A549 (cell line): ENCODE results near the gene CAMSAP1.

Experiments
- BHLHE40 ChIP-seq: IDR thresholded peaks from 2 replicates; pipeline ENCODE4 v1.6.1; 2012; ENCODE audit warnings: low read depth, low read length, inconsistent platforms
- CEBPB ChIP-seq, 2 experiments: fragments of >200 bp in 1 of 2; sonication (Bioruptor Twin) in 1 of 2; formaldehyde crosslinking in 1 of 2; IDR thresholded peaks; 2 replicates each; pipeline ENCODE4 v1.6.1; 2012 to 2016
- EP300 ChIP-seq, 2 experiments: fragments of >200 bp; sonication (Bioruptor Twin); formaldehyde crosslinking; IDR thresholded peaks; 2 replicates in 1 of 2; 3 replicates in 1 of 2; pipeline ENCODE4 v1.6.1; 2016 to 2017
- JUN ChIP-seq, 2 experiments: fragments of >200 bp; sonication (Bioruptor Twin); formaldehyde crosslinking; IDR thresholded peaks; 2 replicates in 1 of 2; 3 replicates in 1 of 2; pipeline ENCODE4 v1.6.1; 2016 to 2017
- KDM1A ChIP-seq: fragments of 200-600 bp; sonication (generic); IDR thresholded peaks from 2 replicates; pipeline ENCODE4 v1.6.1; 2016; ENCODE audit warnings: low read depth, mild to moderate bottlenecking
- KDM5A ChIP-seq: fragments of 200-600 bp; sonication (generic); IDR thresholded peaks from 2 replicates; pipeline ENCODE4 v1.6.1; 2016; ENCODE audit warnings: antibody characterized with exemption, mild to moderate bottlenecking
- POLR2A ChIP-seq: IDR thresholded peaks from 2 replicates; pipeline ENCODE4 v1.6.1; 2012; ENCODE audit warnings: mild to moderate bottlenecking, low read length
- TF ChIP-seq, protein P1 (sequence below): IDR thresholded peaks from 2 replicates; pipeline ENCODE4 v1.6.1; 2012
- TF ChIP-seq, protein P2 (sequence below): fragments of 200-600 bp; sonication (generic); IDR thresholded peaks from 2 replicates; pipeline ENCODE4 v1.6.1; 2016; ENCODE audit warnings: antibody characterized with exemption, mild to moderate bottlenecking, moderate library complexity
- TF ChIP-seq, protein P3 (sequence below): fragments of >200 bp; sonication (Bioruptor Twin); formaldehyde crosslinking; IDR thresholded peaks from 3 replicates; pipeline ENCODE4 v1.5.1; 2016

DNA sequence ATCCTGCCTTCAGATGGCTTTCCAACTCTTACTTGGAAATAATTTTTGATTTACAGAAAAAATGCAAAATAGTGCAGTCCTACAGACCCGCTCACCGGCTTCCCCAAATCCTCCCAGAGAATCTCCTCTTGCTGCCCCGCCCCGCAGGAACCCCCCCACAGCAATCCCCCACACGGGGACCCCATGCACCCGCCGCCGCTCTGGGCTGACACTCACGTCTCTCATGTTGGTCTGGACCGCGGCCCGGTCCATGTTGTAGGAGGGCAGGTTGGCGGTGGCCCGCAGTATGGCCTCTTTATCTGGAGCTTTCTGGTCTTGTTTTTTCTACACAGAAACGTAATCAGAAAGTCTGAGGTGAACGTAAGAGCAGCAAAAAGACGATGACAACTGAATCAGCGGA is 40.2 kb upstream of the CAMSAP1 start:
- TF ChIP-seq EP300 (IDR thresholded peaks at IDR 0.05): no peak
- no peak for TF ChIP-seq BHLHE40
- TF ChIP-seq, protein P1, sequence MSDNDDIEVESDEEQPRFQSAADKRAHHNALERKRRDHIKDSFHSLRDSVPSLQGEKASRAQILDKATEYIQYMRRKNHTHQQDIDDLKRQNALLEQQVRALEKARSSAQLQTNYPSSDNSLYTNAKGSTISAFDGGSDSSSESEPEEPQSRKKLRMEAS: no peak
- TF ChIP-seq, protein P2, sequence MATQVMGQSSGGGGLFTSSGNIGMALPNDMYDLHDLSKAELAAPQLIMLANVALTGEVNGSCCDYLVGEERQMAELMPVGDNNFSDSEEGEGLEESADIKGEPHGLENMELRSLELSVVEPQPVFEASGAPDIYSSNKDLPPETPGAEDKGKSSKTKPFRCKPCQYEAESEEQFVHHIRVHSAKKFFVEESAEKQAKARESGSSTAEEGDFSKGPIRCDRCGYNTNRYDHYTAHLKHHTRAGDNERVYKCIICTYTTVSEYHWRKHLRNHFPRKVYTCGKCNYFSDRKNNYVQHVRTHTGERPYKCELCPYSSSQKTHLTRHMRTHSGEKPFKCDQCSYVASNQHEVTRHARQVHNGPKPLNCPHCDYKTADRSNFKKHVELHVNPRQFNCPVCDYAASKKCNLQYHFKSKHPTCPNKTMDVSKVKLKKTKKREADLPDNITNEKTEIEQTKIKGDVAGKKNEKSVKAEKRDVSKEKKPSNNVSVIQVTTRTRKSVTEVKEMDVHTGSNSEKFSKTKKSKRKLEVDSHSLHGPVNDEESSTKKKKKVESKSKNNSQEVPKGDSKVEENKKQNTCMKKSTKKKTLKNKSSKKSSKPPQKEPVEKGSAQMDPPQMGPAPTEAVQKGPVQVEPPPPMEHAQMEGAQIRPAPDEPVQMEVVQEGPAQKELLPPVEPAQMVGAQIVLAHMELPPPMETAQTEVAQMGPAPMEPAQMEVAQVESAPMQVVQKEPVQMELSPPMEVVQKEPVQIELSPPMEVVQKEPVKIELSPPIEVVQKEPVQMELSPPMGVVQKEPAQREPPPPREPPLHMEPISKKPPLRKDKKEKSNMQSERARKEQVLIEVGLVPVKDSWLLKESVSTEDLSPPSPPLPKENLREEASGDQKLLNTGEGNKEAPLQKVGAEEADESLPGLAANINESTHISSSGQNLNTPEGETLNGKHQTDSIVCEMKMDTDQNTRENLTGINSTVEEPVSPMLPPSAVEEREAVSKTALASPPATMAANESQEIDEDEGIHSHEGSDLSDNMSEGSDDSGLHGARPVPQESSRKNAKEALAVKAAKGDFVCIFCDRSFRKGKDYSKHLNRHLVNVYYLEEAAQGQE: no peak
- TF ChIP-seq, protein P3, sequence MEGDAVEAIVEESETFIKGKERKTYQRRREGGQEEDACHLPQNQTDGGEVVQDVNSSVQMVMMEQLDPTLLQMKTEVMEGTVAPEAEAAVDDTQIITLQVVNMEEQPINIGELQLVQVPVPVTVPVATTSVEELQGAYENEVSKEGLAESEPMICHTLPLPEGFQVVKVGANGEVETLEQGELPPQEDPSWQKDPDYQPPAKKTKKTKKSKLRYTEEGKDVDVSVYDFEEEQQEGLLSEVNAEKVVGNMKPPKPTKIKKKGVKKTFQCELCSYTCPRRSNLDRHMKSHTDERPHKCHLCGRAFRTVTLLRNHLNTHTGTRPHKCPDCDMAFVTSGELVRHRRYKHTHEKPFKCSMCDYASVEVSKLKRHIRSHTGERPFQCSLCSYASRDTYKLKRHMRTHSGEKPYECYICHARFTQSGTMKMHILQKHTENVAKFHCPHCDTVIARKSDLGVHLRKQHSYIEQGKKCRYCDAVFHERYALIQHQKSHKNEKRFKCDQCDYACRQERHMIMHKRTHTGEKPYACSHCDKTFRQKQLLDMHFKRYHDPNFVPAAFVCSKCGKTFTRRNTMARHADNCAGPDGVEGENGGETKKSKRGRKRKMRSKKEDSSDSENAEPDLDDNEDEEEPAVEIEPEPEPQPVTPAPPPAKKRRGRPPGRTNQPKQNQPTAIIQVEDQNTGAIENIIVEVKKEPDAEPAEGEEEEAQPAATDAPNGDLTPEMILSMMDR: no peak
- TF ChIP-seq JUN (IDR thresholded peaks at IDR 0.05): no peak
- TF ChIP-seq POLR2A: no peak
- no peak for TF ChIP-seq KDM1A
- TF ChIP-seq CEBPB (IDR thresholded peaks at IDR 0.05): no peak
- TF ChIP-seq KDM5A: no peak
